ENCODE data around the gene SUPT7L.

DNA sequence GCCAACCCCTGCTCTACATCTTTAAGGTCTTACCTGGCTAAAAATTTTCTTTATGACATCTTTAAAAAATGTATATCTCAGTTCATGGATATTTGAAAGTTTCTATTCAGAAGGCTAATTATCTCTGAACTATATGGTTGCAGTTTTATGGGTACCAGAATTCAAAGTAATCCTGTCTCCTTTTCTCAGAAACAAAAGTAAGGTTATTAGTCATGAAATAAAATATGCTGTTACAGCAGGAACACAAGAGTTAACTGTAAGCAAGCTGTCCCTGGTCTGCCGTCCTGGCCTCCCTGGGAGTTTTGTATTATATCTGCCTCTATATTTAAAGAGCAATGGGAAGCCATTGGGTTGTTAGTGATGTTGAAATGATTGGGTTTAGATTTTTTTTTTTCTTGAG is 34.2 kb upstream of the SUPT7L start:
- TF ChIP-seq POLR2A (IDR thresholded peaks at IDR 0.05), result no peak
- TF ChIP-seq, protein P1, sequence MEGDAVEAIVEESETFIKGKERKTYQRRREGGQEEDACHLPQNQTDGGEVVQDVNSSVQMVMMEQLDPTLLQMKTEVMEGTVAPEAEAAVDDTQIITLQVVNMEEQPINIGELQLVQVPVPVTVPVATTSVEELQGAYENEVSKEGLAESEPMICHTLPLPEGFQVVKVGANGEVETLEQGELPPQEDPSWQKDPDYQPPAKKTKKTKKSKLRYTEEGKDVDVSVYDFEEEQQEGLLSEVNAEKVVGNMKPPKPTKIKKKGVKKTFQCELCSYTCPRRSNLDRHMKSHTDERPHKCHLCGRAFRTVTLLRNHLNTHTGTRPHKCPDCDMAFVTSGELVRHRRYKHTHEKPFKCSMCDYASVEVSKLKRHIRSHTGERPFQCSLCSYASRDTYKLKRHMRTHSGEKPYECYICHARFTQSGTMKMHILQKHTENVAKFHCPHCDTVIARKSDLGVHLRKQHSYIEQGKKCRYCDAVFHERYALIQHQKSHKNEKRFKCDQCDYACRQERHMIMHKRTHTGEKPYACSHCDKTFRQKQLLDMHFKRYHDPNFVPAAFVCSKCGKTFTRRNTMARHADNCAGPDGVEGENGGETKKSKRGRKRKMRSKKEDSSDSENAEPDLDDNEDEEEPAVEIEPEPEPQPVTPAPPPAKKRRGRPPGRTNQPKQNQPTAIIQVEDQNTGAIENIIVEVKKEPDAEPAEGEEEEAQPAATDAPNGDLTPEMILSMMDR (IDR thresholded peaks at IDR 0.05), result no peak
